ENCODE data around the gene NLGN1. TPM values are rescaled to one million over a fixed set of nuclear protein-coding genes. Genes with fewer than 3 reads are reported as not detected.

NLGN1 gene
- total and polyA plus RNA-seq, 9 of the 15 experiments (the other 6 are each of a cell fraction or from before 2014, with no cell fraction given), result under 0.01 to 0.01 TPM; not detected in 7

GRCh38 chr3:174322789-174323188, 925.2 kb downstream of the NLGN1 start (continued):
- TF ChIP-seq TBP (optimal IDR thresholded peaks at IDR 0.05; ENCODE audit: low read depth, low read length) (no peak), COPS2 (conservative IDR thresholded peaks at IDR 0.05) (no peak), ZNF232 (CRISPR knock-in tag; IDR thresholded peaks at IDR 0.05) (no peak), ARID2 (IDR thresholded peaks at IDR 0.05) (no peak), ZNF444 (CRISPR knock-in tag; IDR thresholded peaks at IDR 0.05) (no peak), USF2 (CRISPR knock-in tag; IDR thresholded peaks at IDR 0.05) (no peak)

- 3% methylated on average over 3 of the region's 3 CpGs for WGBS (ENCODE audit: insufficient coverage, low coverage, missing lambda C conversion rate)
- no peaks in the 10 kb centered on the region for H4K20me1 ChIP-seq (replicated peaks; ENCODE audit: control insufficient read depth, insufficient read depth, low read length)
- TF ChIP-seq ZNF695 (CRISPR knock-in tag; IDR thresholded peaks at IDR 0.05) (no peak), ZBTB2 (IDR thresholded peaks at IDR 0.05) (no peak), ZSCAN29 (IDR thresholded peaks at IDR 0.05) (no peak), REST (IDR thresholded peaks at IDR 0.05; ENCODE audit: borderline replicate concordance) (no peak), REST (CRISPR knock-in tag; IDR thresholded peaks at IDR 0.05; ENCODE audit: low read depth) (no peak)
Observed at GRCh38 chr3:174325171-174325570, 927.6 kb downstream of the NLGN1 start.

More at GRCh38 chr3:174325171-174325570, 927.6 kb downstream of the NLGN1 start:
- BruUV-seq (replicated peaks), result no TSS peak
- Histone ChIP-seq H3K27ac (ENCODE audit: extremely low read depth, low read depth, low read length) (no peak overlapping the region), H2AFZ (ENCODE audit: low read depth, low read length) (no peak overlapping the region), H3K4me2 (ENCODE audit: insufficient read depth, low read length) (no peak overlapping the region), H3K79me2 (ENCODE audit: control insufficient read depth, insufficient read depth, low read length) (no peaks in the 10 kb centered on the region), H3K36me3 (ENCODE audit: control insufficient read depth, insufficient read depth, low read length) (no peaks in the 10 kb centered on the region), H3K9me3 (replicated peaks; ENCODE audit: control insufficient read depth, insufficient read depth, low read depth, low read length) (no peaks in the 10 kb centered on the region), H3K27me3 (ENCODE audit: control insufficient read depth in 2 of 2, insufficient read depth in 2 of 2, low read length in 2 of 2) (no peaks in the 10 kb centered on the region), H3K4me3 (no peak overlapping the region), H3K9ac (ENCODE audit: insufficient read depth in 1 of 2, low read depth in 2 of 2, low read length in 2 of 2) (no peak overlapping the region), H3K9me1 (ENCODE audit: control insufficient read depth, insufficient read depth, low read length) (no peaks in the 10 kb centered on the region), H3K4me1 (replicated peaks in 1 of 2; ENCODE audit: control insufficient read depth in 2 of 2, insufficient read depth in 2 of 2, low read length in 2 of 2) (no peaks in the 10 kb centered on the region)
- no peak for DNase-seq (ENCODE audit: extremely low read depth in 1 of 4, low spot score in 3 of 4)
- ChIA-PET CTCF (ENCODE audit: low intra/inter-chr PET ratio) (no interaction called here), POLR2A (no interaction called here)
- in situ Hi-C loops (cut with MboI), result no loop called here
- ATAC-seq, result no peak
- intact Hi-C loops (cut with micrococcal nuclease), result no loop called here
- no peak for FAIRE-seq
